ENCODE measurements around the gene LDAH.

- TF ChIP-seq CTCF (conservative IDR thresholded peaks at IDR 0.05; ENCODE audit: low read depth, low read length) (no peak), EZH2 (IDR thresholded peaks at IDR 0.05; ENCODE audit: borderline replicate concordance, low read depth, low read length, poor library complexity, severe bottlenecking) (no peak)
These were observed 151.2 kb downstream of the LDAH start for GRCh38 chr2:20671736-20672080.
